A549 (cell line): ENCODE results near the gene GP1BA. TPM values are rescaled to one million over a fixed set of nuclear protein-coding genes. Genes with fewer than 3 reads are reported as not detected.

ENCODE experiments used
- ATAC-seq, 2 experiments: fragments of 200-7000 bp in 1 of 2; fragments of >200 bp in 1 of 2; cut with Nextera tagmentation in 1 of 2; cut with Tn5 transposase in 1 of 2; 3 replicates each; pipeline versions ENCODE4 v1.8.0 to v1.9.1; 2018 to 2020; ENCODE audit warnings: mild to moderate bottlenecking in 1 of 2, moderate library complexity in 1 of 2
- CTCF ChIA-PET: fragments of 300-600 bp; sonication (Branson Sonifier 250); formaldehyde crosslinking; extraction: SDS; loops from one replicate; lab custom pipeline; 2021; ENCODE audit warnings: antibody characterized with exemption, inconsistent platforms; lab: Yijun Ruan, JAX
- POLR2A ChIA-PET: fragments of 350-600 bp; formaldehyde crosslinking; extraction: SDS; loops from one replicate; lab custom pipeline; 2021; ENCODE audit warnings: antibody characterized with exemption, inconsistent platforms; lab: Yijun Ruan, JAX
- DNase-seq, 2 experiments: peaks; one replicate each; pipeline versions ENCODE4 v3.0.0 to v3.0.0-alpha.2; 2011 to 2016; ENCODE audit warnings: low read depth in 1 of 2, low spot score in 1 of 2
- FAIRE-seq: peaks from 2 replicates; lab custom pipeline; 2011; peaks lifted over from hg19 to GRCh38; lab: Jason Lieb, UNC
- H3K27ac ChIP-seq, 2 experiments: fragments of >200 bp; sonication (Bioruptor Twin); formaldehyde crosslinking; 3 replicates each; pipeline ENCODE4 v1.5.1; 2016 to 2017
- H3K4me1 ChIP-seq: fragments of >200 bp; sonication (Bioruptor Twin); formaldehyde crosslinking; 3 replicates; pipeline ENCODE4 v1.6.1; 2016
- H3K4me2 ChIP-seq: fragments of >200 bp; sonication (Bioruptor Twin); formaldehyde crosslinking; 3 replicates; pipeline ENCODE4 v1.6.1; 2016
- H3K4me3 ChIP-seq: fragments of >200 bp; sonication (Bioruptor Twin); formaldehyde crosslinking; 3 replicates; pipeline ENCODE4 v1.5.1; 2016
- H3K9me3 ChIP-seq: fragments of >200 bp; sonication (Bioruptor Twin); formaldehyde crosslinking; 3 replicates; pipeline ENCODE4 v1.6.1; 2016
- BHLHE40 ChIP-seq: IDR thresholded peaks from 2 replicates; pipeline ENCODE4 v1.6.1; 2012; ENCODE audit warnings: low read depth, low read length, inconsistent platforms
- CBX8 ChIP-seq: fragments of 200-600 bp; sonication (generic); IDR thresholded peaks from 2 replicates; pipeline ENCODE4 v1.6.1; 2016
- CHD4 ChIP-seq: fragments of 200-600 bp; sonication (generic); IDR thresholded peaks from 2 replicates; pipeline ENCODE4 v1.6.1; 2016; ENCODE audit warnings: antibody characterized with exemption, mild to moderate bottlenecking, borderline replicate concordance
- CTCF ChIP-seq: fragments of >200 bp; sonication (Bioruptor Twin); formaldehyde crosslinking; IDR thresholded peaks from 3 replicates; pipeline ENCODE4 v1.5.1; 2016
- E2F6 ChIP-seq: IDR thresholded peaks from 2 replicates; pipeline ENCODE4 v1.6.1; 2012; ENCODE audit warnings: low read depth, borderline replicate concordance
- ESRRA ChIP-seq: fragments of 150-350 bp; IDR thresholded peaks from 2 replicates; pipeline ENCODE4 v1.6.1; 2014; ENCODE audit warnings: mild to moderate bottlenecking, low read length, borderline replicate concordance
- HES2 ChIP-seq: fragments of >200 bp; sonication (Bioruptor Twin); formaldehyde crosslinking; IDR thresholded peaks from 2 replicates; pipeline ENCODE4 v1.6.1; 2016
- HOXB13 ChIP-seq: fragments of 250-450 bp; sonication (Bioruptor Pico); IDR thresholded peaks from 2 replicates; pipeline ENCODE4 v1.5.0; 2020; ENCODE audit warnings: low read depth, mild to moderate bottlenecking, moderate library complexity
- HOXB5 ChIP-seq: fragments of 250-450 bp; sonication (Bioruptor Pico); IDR thresholded peaks from 2 replicates; pipeline ENCODE4 v1.5.0; 2020; ENCODE audit warnings: mild to moderate bottlenecking, moderate library complexity
- KDM5A ChIP-seq: fragments of 200-600 bp; sonication (generic); IDR thresholded peaks from 2 replicates; pipeline ENCODE4 v1.6.1; 2016; ENCODE audit warnings: antibody characterized with exemption, mild to moderate bottlenecking
- MAFK ChIP-seq: fragments of 450-650 bp; IDR thresholded peaks from 2 replicates; pipeline ENCODE4 v1.6.1; 2014; ENCODE audit not compliant: partially characterized antibody
- MAX ChIP-seq: IDR thresholded peaks from 2 replicates; pipeline ENCODE4 v1.6.1; 2012
- MAZ ChIP-seq: fragments of 150-350 bp; IDR thresholded peaks from 2 replicates; pipeline ENCODE4 v1.6.1; 2014; ENCODE audit warnings: antibody characterized with exemption, low read depth, low read length, borderline replicate concordance
- NR3C1 ChIP-seq: fragments of >200 bp; sonication (Bioruptor Twin); formaldehyde crosslinking; IDR thresholded peaks from 3 replicates; pipeline ENCODE4 v1.6.1; 2017
- PHF8 ChIP-seq: fragments of 200-600 bp; sonication (generic); IDR thresholded peaks from 2 replicates; pipeline ENCODE4 v1.6.1; 2016; ENCODE audit warnings: low read depth, mild to moderate bottlenecking, antibody characterized with exemption, moderate library complexity, borderline replicate concordance
- POLR2AphosphoS2 ChIP-seq: conservative IDR thresholded peaks from 2 replicates; pipeline ENCODE4 v1.6.1; 2012; ENCODE audit warnings: low read length, improper control_type of control experiment, inconsistent platforms
- RARB ChIP-seq: fragments of 250-450 bp; sonication (Bioruptor Pico); IDR thresholded peaks from 2 replicates; pipeline ENCODE4 v1.8.0; 2021; ENCODE audit warnings: mild to moderate bottlenecking, moderate library complexity
- ZC3H11A ChIP-seq: fragments of 450-650 bp; IDR thresholded peaks from 2 replicates; pipeline ENCODE4 v1.6.1; 2014; ENCODE audit warnings: antibody characterized with exemption, mild to moderate bottlenecking
- ZNF302 ChIP-seq: fragments of 250-450 bp; sonication (Bioruptor Pico); IDR thresholded peaks from 2 replicates; pipeline ENCODE4 v1.9.0; 2021; ENCODE audit warnings: inconsistent platforms, mild to moderate bottlenecking, moderate library complexity
- WGBS: methylation state at CpG from one replicate; pipeline ENCODE4 v1.1.6; 2017; ENCODE audit errors: missing lambda C conversion rate; 5-methylcytosine and 5-hydroxymethylcytosine counted together
- polyA plus RNA-seq, 4 experiments: library from polyadenylated mRNA; depleted of rRNA in 3 of 4; stranded (reverse); fragments of >200 nt; fragmentation: RNase III in 1 of 4; extraction: RNeasy Plus Mini Kit Qiagen cat#74134 plus additional on column Dnase treatment in 1 of 4; gene quantifications; 2 replicates in 3 of 4; 3 replicates in 1 of 4; pipeline ENCODE4 v1.2.3, GENCODE V29; 2011 to 2017

GP1BA gene
- polyA plus RNA-seq, 2 of the 4 experiments (the other 2 are of a cell fraction): not detected

GRCh38 chr17:4973256-4974114 lies 41.4 kb downstream of the GP1BA start:
- H3K27ac ChIP-seq: no peak overlapping the region
- CTCF ChIA-PET: interaction anchor here (1.0 to 11.2 kb wide), 6 partner anchors 6 to 89 kb away, joined by 3 to 148 read pairs (median 20); partner anchors contain the start of gene CAMTA2

GRCh38 chr17:4974115-4974670 lies 42.1 kb downstream of the GP1BA start:
- WGBS: 93% methylated on average over 8 of the region's 9 CpGs
- CTCF ChIA-PET: interaction anchor here (1.2 to 11.2 kb wide), 5 partner anchors 9 to 88 kb away, joined by 3 to 148 read pairs (median 7); partner anchors contain the start of gene CAMTA2

More at GRCh38 chr17:4973256-4974114, 41.4 kb downstream of the GP1BA start:
- ATAC-seq (no peak), FAIRE-seq (no peak), DNase-seq (no peak)
- WGBS: 90% methylated on average over 10 of the region's 10 CpGs
- TF ChIP-seq E2F6 (no peak), POLR2AphosphoS2 (no peak), RARB (CRISPR knock-in tag) (no peak), NR3C1 (no peak), MAX (no peak), BHLHE40 (no peak), MAZ (no peak), HOXB13 (no peak)
- no peak overlapping the region for H3K4me2 ChIP-seq
- H3K4me1 ChIP-seq: peaks cover 14% of the 10 kb centered on the region
- POLR2A ChIA-PET: no interaction called here
- H3K4me3 ChIP-seq: no peak overlapping the region
- H3K9me3 ChIP-seq: no peaks in the 10 kb centered on the region

DNA sequence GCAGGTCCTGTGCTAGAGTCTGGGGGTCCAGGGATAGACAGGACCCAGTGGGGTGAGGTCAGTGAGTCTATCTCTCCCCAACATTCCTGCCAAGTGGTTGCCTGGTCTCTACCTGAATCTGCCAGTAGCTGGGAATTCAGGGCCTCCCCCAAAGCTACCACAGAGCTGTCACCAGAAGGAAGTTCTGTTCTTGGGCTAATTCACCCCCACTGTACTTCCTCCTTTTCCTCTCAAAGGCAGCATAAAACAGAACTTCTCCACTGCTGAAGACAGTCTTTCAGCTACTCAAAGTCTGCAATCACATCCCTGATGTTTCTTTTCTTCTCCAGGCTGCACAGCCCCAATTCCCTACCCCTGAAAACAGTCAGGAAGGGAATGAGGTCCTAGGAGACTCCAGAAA lies 46.6 kb downstream of the GP1BA start:
- Histone ChIP-seq H3K4me1 (no peaks in the 10 kb centered on the region), H3K9me3 (no peaks in the 10 kb centered on the region), H3K4me2 (no peak overlapping the region), H3K27ac (no peak overlapping the region), H3K4me3 (no peak overlapping the region)
- ATAC-seq (no peak), DNase-seq (no peak), FAIRE-seq (no peak)
- TF ChIP-seq E2F6 (no peak), KDM5A (no peak), RARB (CRISPR knock-in tag) (no peak), HES2 (no peak), ESRRA (no peak), CTCF (no peak), PHF8 (no peak), BHLHE40 (no peak), CHD4 (no peak), MAZ (no peak), CBX8 (no peak)
- CTCF ChIA-PET: interaction anchor here (0.7 to 4.7 kb wide), 8 partner anchors 8 to 107 kb away, joined by 3 to 79 read pairs (median 15); partner anchors contain the start of genes CAMTA2, INCA1, KIF1C and SPAG7
- POLR2A ChIA-PET: interaction anchor here (2.4 kb wide), 1 partner anchor 11 kb away, joined by 11 read pairs; the partner anchor contains the start of gene SPAG7

More at GRCh38 chr17:4974115-4974670, 42.1 kb downstream of the GP1BA start:
- POLR2A ChIA-PET: no interaction called here
- H3K4me2 ChIP-seq: no peak overlapping the region
- FAIRE-seq: no peak
- TF ChIP-seq E2F6 (no peak), MAFK (no peak), HOXB5 (no peak), ZNF302 (CRISPR knock-in tag) (no peak), ZC3H11A (no peak)
- TF ChIP-seq, all 56 proteins: peak for 0
- Histone ChIP-seq H3K9me3 (no peaks in the 10 kb centered on the region), H3K27ac (no peak overlapping the region), H3K4me1 (peaks cover 7% of the 10 kb centered on the region), H3K4me3 (no peak overlapping the region)
- no peak for ATAC-seq
- no peak for DNase-seq
